ENCODE data around the gene FBXL5. TPM values are rescaled to one million over a fixed set of nuclear protein-coding genes. Genes with fewer than 3 reads are reported as not detected.

The FBXL5 gene
- total and polyA plus RNA-seq, 9 of the 15 experiments (the other 6 are each of a cell fraction or from before 2014, with no cell fraction given): 6.0 to 35.2 (median 22.1) TPM

GRCh38 chr4:15681372-15682241, 26.4 kb upstream of the FBXL5 start, which contains the start of gene FAM200B (continued):
- TF ChIP-seq E2F4 (CRISPR knock-in tag; IDR thresholded peaks at IDR 0.05; ENCODE audit: low read depth): peak; percentile 99
- no peak for TF ChIP-seq MITF (IDR thresholded peaks at IDR 0.05)
- TF ChIP-seq ZBTB2 (IDR thresholded peaks at IDR 0.05): peak; percentile 98
- TF ChIP-seq ZFPM2 (CRISPR knock-in tag; IDR thresholded peaks at IDR 0.05): no peak
- TF ChIP-seq RERE (CRISPR knock-in tag; IDR thresholded peaks at IDR 0.05; ENCODE audit: borderline replicate concordance): no peak
- no peak for TF ChIP-seq ZBTB17 (CRISPR knock-in tag; IDR thresholded peaks at IDR 0.05)
- TF ChIP-seq ARNT (IDR thresholded peaks at IDR 0.05): 0 out of 4 replicates have a peak, but pooled peaks of 1 of the 2 experiments have one; percentile 19
- no peak for TF ChIP-seq KLF16 (IDR thresholded peaks at IDR 0.05)
- TF ChIP-seq CBX1 (IDR thresholded peaks at IDR 0.05; ENCODE audit: low read depth): peak; percentile 81
- TF ChIP-seq HDAC2 (IDR thresholded peaks at IDR 0.05): 0 out of 2 replicates have a peak, but pooled peaks have one; percentile 57
